Measurements from ENCODE around the gene MSTO1.
"Not testable (repeated sequence)": the region's sequence is repeated elsewhere in the genome, so short reads cannot be mapped to it uniquely, and the experiment has no call there.

MSTO1 gene

DNA sequence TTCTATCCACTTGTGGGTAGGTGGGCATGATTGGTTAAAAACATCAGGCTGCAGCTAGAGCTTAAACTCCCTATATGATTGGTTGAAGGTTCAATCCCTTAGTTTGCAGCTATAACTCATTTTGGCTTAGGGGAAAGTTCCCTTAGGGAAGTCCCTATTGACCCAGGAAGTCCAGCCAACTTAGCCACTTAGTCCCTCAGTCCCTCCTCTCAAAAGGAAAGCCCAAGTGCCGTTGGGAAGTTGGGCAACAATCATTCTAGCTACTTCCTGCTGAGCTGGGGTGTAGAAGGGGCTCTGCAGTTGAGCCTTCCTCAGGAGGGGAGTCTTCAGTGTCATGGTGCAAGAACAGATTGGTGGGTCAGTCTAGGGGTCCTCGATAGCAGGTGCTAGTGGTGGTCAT, 12.2 kb downstream of the MSTO1 start:
- no peak for DNase-seq

DNA sequence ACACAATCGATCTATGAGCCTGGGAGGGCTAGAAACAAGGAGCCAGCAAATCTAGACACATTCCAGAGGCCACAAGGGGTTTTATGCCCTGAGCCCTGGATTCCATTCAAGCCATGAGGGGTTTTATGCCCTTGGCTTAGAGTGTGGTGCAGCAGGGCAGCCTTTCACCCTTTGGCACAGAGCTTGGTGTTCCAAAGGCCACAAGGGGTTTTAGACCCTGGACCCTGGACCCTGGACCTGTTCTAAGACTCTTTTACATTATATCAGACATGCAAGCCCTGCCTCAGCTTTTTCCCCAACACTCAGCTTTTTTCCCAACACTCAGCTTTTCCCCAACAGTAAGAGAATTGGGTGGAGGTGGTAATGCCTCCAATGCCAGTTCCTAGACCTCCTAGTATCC, 13.3 kb downstream of the MSTO1 start:
- no peak for DNase-seq

DNA sequence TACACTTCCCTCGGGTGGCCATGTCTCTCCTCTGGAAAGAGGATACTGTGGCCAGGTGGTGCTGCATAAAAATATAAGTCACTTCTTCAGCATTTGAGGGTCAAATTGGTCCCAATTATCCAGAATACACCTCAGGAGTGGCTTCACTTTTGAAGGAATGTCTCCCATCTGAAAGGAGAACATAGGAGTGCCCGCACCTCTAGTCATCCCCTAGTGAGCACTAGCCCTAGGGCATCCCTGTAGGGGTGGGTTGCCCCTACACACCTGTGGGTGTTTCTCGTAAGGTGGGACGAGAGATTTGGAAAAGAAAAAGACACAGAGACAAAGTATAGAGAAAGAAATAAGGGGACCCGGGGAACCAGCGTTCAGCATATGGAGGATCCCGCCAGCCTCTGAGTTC, 16.4 kb downstream of the MSTO1 start:
- not testable (repeated sequence) for DNase-seq

DNA sequence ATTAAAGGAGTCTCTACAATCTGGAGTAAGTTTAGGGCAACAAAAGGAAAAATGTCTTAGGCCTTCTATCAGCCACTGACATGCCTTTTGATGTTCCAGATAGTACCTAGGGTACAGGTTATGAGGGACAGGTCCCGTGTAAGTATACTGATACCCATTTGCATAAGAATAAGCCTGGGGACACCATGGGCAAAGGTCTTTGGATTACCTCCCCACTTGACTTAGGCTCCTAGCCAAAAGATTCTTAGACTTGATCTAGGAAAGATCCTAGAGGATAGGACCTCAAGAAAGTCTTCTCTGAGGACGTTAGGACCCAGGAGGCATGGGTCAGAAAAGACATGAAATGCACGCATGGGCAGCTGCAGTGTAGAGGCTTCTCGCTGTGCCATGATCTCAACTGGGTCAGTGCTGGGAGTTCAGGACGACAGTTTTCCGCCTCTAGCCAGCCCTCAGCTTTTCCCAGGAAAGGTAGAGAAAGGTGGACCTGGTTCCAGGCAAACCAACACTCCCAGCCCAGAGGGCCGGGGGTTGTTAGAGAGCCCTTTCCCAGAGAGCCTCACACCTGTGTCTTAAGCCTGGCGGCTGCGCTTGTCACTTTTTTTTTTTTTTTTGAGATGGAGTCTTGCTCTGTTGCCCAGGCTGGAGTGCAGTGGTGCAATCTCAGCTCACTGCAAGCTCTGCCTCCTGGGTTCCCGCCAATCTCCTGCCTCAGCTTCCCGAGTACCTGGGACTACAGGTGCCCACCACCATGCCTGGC, 26.6 kb downstream of the MSTO1 start:
- DNase-seq: no peak

DNA sequence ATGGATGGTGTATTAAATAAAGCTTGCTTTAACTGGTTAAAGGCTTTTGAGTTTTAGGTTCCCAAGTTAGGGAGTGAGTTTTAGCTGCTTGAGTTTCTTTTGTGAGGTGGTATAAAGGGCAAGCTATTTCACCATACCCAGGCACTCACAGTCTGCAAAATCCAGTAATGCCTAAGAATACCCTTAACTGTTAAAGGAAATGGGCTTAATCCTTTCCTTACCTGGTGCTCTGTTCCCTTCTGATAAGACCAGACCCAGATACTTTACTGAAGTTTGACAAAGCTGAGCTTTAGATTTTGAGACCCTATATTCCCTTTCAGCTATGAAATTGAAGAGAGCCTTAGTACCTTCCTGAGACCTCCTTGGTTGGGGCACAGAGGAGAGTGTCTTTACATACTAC, 30.3 kb downstream of the MSTO1 start:
- DNase-seq: no peak

DNA sequence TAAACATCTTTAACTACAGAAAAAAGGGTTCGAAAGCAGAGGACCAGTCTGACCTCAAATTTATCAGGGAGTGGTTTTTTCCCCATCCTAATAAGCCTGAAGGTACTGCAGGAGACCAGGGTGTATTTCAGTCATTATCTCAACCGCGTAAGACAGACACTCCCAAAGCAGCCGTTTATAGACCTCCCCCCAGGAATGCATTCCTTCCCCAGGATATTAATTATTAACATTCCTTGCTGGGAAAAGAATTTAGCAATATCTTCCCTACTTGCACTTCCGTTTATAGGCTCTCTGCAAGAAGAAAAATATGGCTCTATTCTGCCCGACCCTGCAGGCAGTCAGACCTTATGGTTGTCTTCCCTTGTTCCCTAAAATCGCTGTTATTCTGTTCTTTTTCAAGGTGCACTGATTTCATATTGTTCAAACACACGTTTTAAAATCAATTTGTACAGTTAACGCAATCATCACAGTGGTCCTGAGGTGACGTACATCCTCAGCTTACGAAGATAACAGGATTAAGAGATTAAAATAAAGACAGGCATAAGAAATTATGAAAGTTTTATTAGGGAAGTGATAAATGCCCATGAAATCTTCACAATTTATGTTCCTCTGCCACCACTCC, 32.7 kb downstream of the MSTO1 start:
- DNase-seq: not testable (repeated sequence)

DNA sequence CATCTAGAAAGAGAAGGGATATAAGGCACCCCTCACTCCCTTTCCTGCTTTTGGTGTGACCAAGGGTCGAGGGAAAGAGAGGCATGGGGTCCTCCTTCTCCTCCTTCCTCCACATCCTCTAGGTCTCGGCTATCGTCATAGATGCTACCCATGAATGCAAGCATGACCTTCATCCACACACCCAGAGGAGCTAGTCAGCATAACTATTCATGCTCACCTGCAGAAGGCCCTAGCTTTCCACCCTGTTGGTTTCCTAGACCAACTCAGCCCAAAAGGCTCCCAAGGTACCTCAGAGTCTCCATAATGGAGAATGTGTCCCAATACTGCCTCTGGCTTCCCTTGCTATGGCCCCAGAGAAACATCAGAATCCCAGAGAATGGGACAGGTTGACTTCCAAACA, 33.2 kb downstream of the MSTO1 start:
- no peak for DNase-seq

DNA sequence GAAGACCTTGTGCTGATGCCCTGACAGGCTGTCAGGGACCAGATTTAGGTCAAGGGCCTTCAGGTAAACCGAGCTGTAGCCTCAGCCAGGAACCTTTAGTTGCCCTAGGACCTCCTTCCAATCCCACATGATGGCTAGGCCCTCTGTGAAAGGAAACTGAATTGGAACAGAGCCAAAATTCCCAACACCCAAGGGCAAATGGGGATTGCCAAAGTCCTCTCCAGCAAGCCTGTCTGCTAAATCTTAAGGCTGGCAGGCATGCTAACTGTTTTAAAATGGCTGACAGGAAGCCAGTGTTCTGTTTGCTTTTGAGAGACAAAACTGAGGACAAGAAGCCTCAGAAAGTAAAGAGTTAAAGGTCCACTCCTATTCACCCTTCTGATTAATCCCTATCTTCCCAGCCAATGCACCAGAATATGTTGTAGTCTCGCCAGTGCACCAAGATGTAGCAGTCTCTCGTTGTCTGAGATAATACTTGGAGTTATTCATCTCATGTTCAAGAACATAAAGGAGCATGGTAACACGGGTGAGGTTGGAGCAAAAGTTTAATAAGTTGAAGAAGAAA, 35.1 kb downstream of the MSTO1 start:
- DNase-seq: no peak

DNA sequence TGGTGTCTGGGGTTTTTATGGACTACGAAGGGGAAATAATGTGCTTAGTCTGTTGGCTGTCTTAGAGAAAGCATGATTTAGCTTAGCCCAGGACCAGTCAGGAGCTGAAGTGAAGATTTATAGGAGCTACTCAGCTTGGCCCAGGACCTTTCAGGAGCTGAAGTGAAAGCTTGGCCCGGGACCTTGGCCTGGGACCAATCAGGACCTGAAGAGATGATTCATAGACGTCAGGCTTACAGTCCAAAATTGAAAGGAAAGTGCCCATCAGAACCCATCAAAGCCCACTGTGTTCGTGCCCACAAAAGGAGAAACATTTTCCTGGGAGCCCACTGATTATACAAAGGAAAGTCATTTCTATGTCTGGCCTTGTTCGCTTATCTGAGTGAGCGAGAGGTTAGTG, 35.6 kb downstream of the MSTO1 start:
- DNase-seq: no peak

DNA sequence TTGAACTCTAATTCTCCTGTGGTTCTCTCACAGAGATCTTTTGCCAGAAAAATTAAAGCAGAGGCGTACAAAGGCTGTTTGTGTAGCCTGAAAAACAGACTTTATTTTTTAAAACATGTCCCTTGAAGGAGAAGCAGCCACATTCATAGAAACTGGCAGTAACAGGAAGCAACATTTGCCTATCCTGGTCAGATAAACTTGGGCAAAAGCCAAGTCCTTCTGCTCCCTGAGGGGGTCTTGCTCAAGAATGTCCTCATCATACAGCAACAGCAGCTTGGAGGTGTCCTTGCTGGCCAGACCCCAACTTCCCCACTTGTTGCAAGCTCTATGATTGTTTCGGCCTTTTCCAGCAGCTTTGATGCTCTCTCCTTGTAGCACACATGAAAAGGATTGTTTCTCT, 36.3 kb downstream of the MSTO1 start:
- no peak for DNase-seq

DNA sequence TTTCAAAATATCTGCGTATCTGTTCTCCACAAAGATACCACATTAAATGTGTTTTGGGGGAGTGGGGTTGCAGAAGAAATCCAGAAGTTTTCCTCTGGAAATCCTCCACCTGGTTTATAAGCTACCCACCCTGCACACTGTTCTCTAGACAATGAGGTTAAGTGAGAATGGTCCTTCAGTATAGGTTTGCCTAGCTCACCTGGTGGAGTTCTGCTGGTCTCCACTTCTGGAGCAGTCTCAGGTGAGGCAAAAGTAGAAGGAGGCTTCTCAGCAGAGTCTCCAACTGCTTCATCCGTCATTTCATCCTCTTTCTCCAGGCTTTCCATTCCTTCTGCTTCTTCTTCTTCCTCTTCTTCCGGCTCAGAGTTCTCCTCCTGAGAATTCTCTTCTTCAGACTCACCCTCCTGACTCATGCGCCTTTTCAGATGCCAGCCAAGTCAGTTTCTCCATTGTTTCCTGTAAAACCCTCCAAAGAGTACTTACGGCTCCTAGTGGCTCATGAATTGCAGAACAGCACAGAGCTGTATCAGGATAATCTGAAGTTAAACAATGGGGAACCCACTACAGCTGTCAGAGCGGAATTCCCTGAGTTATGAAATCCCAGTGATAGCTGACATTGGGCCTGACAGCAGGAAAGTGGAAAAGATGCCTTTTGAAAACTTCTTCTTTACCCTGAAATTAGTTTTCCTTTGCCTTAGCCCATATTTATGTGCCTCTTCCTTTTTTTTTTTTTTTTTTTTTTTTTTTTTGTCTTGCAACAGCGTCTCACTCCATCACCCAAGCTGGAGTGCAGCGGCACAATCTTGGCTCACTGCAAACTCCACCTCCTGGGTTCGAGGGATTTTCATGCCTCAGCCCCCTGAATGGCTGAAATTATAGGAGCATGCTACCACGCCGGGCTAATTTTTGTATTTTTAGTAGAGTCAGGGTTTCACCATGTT, 38.5 kb downstream of the MSTO1 start:
- no peak for DNase-seq

DNA sequence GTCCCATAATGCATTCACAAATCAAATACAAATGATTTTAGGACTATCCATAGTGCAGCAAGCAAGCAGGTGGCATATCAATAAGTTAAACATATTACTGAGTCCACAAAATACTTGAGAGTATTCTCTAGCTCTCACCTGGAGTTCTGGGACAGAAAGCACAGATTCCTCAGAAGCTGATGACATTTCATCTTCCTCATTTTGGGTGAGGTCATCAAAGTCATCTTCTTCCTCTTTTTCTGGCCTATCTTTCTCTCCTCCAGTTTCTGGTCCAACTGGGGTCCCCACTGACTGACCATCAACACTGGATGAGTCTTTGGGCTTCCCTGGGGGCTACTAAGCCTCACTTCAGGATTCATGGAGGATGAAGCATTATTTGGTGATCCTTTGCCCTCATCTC, 39.7 kb downstream of the MSTO1 start:
- DNase-seq: no peak

DNA sequence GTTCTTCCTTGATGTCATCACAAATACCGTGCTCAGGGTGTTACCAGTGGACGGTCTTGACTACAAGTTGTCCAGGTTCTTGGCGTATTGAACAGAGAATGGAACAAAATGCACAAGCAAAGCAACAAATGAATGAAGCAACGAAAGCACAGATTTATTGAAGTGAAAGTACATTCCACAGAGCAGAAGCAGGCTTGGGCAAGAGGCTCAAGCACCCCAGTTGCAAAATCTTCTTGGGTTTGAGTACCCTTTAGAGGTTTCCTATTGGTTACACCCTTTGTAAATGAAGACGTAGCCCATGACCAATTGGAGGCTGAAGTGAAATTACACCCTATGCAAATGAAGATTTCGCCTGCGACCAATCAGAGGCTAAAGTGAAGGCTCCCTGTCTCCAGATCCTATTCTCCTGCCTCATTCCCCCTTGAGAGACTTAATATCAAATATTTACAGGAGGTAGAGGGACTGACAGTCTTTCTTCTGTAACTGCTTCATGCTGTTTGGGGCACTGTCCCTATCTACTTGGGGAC, 40.3 kb downstream of the MSTO1 start:
- DNase-seq: no peak

DNA sequence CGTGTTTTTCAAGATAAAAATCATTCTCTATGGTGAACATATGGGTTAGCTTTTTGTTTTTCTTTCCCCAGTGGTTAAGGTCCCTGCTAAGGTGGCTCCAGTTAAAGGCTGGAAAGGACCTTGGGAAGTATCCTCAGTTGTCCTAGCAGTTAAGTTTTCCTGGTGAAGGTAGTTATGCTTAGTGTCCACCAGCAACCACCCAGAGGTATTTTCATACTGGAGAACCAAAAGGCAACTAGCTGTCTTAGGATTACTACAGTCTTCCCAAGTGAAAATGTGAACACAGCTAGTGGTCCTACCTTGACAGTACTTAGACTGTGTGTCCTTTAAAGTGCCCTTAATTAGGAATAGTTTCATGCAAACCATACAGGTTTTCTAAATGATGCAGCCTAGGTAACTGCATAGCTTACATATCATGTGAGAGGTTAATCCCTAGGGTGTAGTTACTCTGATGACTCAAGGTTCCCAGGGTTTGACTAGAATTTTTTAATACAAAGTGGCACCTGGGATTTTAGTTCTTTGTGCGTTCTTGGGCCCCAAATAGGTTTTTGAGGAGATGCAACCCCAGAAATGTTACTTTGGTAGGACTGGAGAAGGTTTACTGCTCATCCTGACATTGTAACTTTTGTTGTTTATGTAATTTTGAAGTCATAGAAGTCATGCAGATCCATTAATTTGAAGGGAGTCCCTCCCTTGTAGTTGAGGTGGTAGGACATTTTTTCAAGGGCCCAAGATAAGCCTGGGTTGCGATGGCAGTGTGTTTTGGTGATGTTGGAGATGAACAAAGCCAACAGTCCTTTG, 42.0 kb downstream of the MSTO1 start:
- DNase-seq: no peak

DNA sequence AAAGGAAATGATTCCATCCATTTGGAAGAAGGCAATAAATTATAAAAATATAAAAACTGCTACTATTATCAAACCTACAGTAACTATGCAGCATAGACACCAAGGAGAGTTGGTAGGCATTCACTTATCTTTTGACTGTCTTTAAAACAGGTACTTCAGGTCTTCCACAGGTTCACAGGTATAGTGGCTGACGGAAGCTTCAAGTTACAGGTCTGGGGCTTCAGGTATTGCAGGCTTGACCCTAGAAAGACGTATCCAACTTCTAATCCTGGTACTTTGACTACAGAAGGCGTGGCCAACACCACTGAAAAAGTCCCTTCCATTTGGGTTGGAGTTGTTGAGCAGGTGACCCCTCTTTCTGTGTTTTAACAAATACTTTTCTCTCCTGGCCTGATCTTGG, 42.9 kb downstream of the MSTO1 start:
- DNase-seq: no peak

DNA sequence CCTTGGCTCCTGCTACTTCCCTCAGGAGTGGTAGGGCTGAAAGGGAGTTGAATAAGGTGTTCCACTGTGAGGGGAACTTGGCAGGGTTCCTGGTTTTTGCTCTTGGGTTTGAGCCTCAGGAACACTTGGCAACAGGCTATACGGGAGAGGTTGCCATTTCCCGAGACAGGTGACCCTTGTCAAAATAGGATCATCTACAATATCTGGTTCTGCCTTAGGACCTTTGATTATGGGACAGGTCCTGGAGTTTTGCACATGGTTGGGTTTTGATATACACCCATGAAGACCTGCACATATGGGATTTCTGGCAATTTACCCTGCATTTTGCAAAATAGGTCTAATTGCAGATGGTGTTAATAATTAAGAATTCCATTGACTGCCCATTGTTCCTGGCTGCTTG, 47.4 kb downstream of the MSTO1 start:
- no peak for DNase-seq

DNA sequence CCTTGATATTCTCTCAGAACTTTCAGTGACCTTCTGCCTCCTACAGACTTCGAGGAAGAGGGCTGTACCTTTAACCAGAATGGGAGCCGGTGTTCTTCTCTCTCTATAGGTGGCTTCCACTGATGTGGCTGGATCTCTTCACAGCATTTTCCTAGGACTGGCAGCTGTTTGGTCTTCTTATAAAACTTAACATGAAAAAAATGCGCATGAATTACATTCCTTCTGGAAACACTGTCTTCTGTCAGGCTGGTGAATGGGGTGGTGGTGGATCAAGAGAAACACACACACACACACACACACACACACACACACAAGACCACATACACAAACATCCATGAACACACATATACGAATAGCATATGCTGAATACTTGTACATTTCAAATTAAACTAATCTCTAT, 51.2 kb downstream of the MSTO1 start:
- not testable (repeated sequence) for DNase-seq
